GM21737 (cell line): ENCODE results near the gene MAPRE2.
"Not testable (repeated sequence)": the region's sequence is repeated elsewhere in the genome, so short reads cannot be mapped to it uniquely, and the experiment has no call there.

ENCODE experiments used
- ATAC-seq: cut with Tn5 transposase; IDR thresholded peaks from one replicate; pipeline ENCODE4 v1.9.1; 2021; ENCODE audit warnings: mild to moderate bottlenecking, moderate library complexity; ENCODE audit not compliant: unreplicated experiment

Gene MAPRE2

GRCh38 chr18:35143622-35144596, 102.7 kb downstream of the MAPRE2 start:
- no peak for ATAC-seq

GRCh38 chr18:35144698-35145097, 103.5 kb downstream of the MAPRE2 start:
- no peak for ATAC-seq

- not testable (repeated sequence) for ATAC-seq
Measured at GRCh38 chr18:35150195-35150594, 109.0 kb downstream of the MAPRE2 start.

GRCh38 chr18:35153609-35154272, 112.5 kb downstream of the MAPRE2 start:
- no peak for ATAC-seq

- ATAC-seq: no peak
Measured at GRCh38 chr18:35155398-35156117, 114.3 kb downstream of the MAPRE2 start.

GRCh38 chr18:35157181-35157580, 116.0 kb downstream of the MAPRE2 start:
- no peak for ATAC-seq

GRCh38 chr18:35158728-35159450, 117.7 kb downstream of the MAPRE2 start:
- no peak for ATAC-seq

- no peak for ATAC-seq
Measured at GRCh38 chr18:35159782-35160181, 118.6 kb downstream of the MAPRE2 start.

- no peak for ATAC-seq
Measured at GRCh38 chr18:35161485-35161884, 120.3 kb downstream of the MAPRE2 start.

- ATAC-seq: no peak
Measured at GRCh38 chr18:35161934-35162333, 120.7 kb downstream of the MAPRE2 start.

- ATAC-seq: no peak
Measured at GRCh38 chr18:35163014-35163539, 121.9 kb downstream of the MAPRE2 start.

GRCh38 chr18:35163721-35164120, 122.5 kb downstream of the MAPRE2 start:
- no peak for ATAC-seq

- ATAC-seq: no peak
Measured at GRCh38 chr18:35164133-35164532, 122.9 kb downstream of the MAPRE2 start.

- no peak for ATAC-seq
Measured at GRCh38 chr18:35167332-35167731, 126.1 kb downstream of the MAPRE2 start.

- no peak for ATAC-seq
Measured at GRCh38 chr18:35167857-35168256, 126.6 kb downstream of the MAPRE2 start.

GRCh38 chr18:35170323-35170722, 129.1 kb downstream of the MAPRE2 start:
- ATAC-seq: not testable (repeated sequence)

GRCh38 chr18:35171315-35171987, 130.2 kb downstream of the MAPRE2 start:
- no peak for ATAC-seq

- ATAC-seq: no peak
Measured at GRCh38 chr18:35172009-35172408, 130.8 kb downstream of the MAPRE2 start.

GRCh38 chr18:35172451-35173035, 131.3 kb downstream of the MAPRE2 start:
- ATAC-seq: no peak
